8988T (cell line): ENCODE results near the gene CR2.
"Not testable (repeated sequence)": the region's sequence is repeated elsewhere in the genome, so short reads cannot be mapped to it uniquely, and the experiment has no call there.

Experiments used
- DNase-seq: peaks from one replicate; pipeline ENCODE4 v3.0.0; 2011

Gene CR2

GRCh38 chr1:207516729-207517128 lies 62.6 kb downstream of the CR2 start:
- no peak for DNase-seq

GRCh38 chr1:207518608-207519236 lies 64.6 kb downstream of the CR2 start:
- DNase-seq: no peak

GRCh38 chr1:207519505-207520399 lies 65.6 kb downstream of the CR2 start:
- no peak for DNase-seq

- not testable (repeated sequence) for DNase-seq
Measured at GRCh38 chr1:207520400-207521345, 66.5 kb downstream of the CR2 start.

GRCh38 chr1:207525239-207525638 lies 71.1 kb downstream of the CR2 start:
- not testable (repeated sequence) for DNase-seq

GRCh38 chr1:207528401-207528800 lies 74.3 kb downstream of the CR2 start:
- DNase-seq: not testable (repeated sequence)

- DNase-seq: not testable (repeated sequence)
Measured at GRCh38 chr1:207536263-207536662, 82.1 kb downstream of the CR2 start.
